ENCODE data around the gene FGD4.

DNA sequence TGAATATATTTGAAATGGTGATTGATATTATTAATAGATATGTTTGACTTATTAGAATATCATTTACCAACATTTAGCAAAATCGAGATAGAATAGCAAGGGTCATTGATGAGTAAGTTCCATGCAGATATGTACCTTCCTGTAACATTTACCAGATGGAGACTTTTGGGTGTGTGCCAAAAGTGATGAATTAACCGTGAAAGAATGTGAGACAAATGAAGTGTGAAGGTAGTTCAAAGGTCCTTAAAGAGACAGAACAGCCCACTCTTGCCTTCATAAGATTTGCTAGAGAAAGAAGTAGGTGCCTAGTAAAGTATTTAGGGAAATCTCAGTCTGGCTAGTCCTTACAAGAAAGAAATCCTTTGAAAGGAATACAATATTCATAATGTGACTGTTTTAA is 45.5 kb downstream of the FGD4 start:
- TF ChIP-seq, protein P1, sequence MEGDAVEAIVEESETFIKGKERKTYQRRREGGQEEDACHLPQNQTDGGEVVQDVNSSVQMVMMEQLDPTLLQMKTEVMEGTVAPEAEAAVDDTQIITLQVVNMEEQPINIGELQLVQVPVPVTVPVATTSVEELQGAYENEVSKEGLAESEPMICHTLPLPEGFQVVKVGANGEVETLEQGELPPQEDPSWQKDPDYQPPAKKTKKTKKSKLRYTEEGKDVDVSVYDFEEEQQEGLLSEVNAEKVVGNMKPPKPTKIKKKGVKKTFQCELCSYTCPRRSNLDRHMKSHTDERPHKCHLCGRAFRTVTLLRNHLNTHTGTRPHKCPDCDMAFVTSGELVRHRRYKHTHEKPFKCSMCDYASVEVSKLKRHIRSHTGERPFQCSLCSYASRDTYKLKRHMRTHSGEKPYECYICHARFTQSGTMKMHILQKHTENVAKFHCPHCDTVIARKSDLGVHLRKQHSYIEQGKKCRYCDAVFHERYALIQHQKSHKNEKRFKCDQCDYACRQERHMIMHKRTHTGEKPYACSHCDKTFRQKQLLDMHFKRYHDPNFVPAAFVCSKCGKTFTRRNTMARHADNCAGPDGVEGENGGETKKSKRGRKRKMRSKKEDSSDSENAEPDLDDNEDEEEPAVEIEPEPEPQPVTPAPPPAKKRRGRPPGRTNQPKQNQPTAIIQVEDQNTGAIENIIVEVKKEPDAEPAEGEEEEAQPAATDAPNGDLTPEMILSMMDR (conservative IDR thresholded peaks at IDR 0.05 in 1 of 2, IDR thresholded peaks at IDR 0.05 in 1 of 2; ENCODE audit: extremely low read depth in 1 of 2, insufficient read depth in 1 of 2, low read depth in 1 of 2, low read length in 2 of 2): no peak
- TF ChIP-seq EZH2 (IDR thresholded peaks at IDR 0.05; ENCODE audit: borderline replicate concordance, low read length): no peak
